HG02571 (cell line): Measurements from ENCODE around the gene ATG14.
"Not testable (repeated sequence)": the region's sequence is repeated elsewhere in the genome, so short reads cannot be mapped to it uniquely, and the experiment has no call there.

ENCODE experiments used
- ATAC-seq: cut with Tn5 transposase; IDR thresholded peaks from one replicate; pipeline ENCODE4 v1.9.1; 2021; ENCODE audit warnings: mild to moderate bottlenecking, moderate library complexity; ENCODE audit not compliant: unreplicated experiment

Gene ATG14, protein sequence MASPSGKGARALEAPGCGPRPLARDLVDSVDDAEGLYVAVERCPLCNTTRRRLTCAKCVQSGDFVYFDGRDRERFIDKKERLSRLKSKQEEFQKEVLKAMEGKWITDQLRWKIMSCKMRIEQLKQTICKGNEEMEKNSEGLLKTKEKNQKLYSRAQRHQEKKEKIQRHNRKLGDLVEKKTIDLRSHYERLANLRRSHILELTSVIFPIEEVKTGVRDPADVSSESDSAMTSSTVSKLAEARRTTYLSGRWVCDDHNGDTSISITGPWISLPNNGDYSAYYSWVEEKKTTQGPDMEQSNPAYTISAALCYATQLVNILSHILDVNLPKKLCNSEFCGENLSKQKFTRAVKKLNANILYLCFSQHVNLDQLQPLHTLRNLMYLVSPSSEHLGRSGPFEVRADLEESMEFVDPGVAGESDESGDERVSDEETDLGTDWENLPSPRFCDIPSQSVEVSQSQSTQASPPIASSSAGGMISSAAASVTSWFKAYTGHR

DNA sequence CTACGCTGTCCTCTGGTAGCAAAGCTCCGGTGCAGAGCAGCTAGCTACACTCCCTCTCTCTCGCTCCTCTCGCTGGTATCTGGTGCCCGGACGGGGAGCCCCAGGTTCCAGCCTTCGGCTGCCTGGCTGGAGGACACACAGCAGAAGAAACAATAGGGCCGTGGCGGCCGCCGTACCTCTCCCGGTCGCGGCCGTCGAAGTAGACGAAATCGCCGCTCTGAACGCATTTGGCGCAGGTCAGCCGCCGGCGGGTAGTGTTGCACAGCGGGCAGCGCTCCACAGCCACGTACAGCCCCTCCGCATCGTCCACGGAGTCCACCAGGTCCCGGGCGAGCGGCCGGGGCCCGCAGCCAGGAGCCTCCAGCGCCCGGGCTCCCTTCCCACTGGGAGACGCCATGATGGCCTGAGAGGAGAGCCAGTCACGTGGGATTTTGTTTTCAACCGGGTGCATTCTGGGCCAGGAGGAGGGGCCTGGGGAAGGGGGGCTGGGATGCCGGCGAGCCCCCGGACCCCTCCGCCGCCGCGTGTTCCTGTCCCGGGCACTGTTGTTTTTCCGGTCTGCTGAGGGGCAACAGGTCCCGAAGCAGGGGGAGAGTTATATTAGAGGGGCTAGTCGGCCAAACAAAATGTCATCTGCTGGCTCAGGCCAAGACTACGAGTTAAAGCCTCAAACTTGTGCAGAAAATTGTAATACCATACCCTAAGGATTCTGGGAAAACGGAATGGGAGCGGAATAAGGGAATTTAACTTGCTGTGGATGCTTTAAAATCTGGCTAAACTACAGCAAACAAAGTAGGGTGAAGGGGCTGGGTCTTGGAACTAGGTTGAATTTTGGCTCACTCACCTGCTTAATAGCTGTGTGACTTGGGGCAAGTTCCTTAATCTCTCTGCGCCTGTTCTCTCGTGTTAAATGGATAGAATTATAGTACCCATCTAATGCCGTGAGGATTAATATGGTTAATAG is at the start of gene ATG14:
ATG14 (minus strand) TSS at position 405 of the 964 bp plus-strand sequence; CDS start at position 397, 8 bp downstream.
- ATAC-seq, result peak; percentile 98

GRCh38 chr14:55458800-55459515 is 47.3 kb upstream of the ATG14 start:
- peak; percentile 83 for ATAC-seq

- ATAC-seq, result no peak
Observed at GRCh38 chr14:55457496-55457895, 45.9 kb upstream of the ATG14 start.

DNA sequence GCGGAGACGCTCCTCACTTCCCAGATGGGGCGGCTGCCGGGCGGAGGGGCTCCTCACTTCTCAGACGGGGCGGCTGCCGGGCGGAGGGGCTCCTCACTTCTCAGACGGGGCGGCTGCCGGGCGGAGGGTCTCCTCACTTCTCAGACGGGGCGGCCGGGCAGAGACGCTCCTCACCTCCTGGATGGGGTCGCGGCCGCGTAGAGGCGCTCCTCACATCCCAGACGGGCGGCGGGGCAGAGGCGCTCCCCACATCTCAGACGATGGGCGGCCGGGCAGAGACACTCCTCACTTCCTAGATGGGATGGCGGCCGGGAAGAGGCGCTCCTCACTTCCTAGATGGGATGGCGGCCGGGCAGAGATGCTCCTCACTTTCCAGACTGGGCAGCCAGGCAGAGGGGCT is 44.8 kb upstream of the ATG14 start:
- not testable (repeated sequence) for ATAC-seq

GRCh38 chr14:55454264-55455002 is 42.8 kb upstream of the ATG14 start:
- ATAC-seq, result no peak

DNA sequence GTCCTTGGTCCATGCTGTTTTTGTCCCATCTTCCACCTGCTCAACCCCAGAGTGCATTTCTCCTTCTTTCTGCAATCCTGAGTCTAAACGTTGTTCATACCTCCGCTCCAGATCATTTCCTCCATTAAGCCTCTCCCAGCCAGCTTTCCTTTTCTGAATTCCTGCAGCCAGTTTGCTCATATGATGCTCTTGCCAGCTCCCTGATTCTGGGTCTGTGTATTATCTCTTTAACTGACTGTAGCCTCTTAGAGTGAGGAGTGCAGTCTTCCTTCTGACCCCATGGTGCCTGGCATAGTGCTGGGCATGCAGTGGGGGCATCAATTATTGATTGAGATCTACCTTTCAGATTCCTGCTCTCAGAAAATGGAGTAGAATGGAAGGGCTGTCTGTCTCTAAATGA is 40.3 kb upstream of the ATG14 start:
- ATAC-seq, result no peak

GRCh38 chr14:55451398-55451797 is 39.8 kb upstream of the ATG14 start:
- ATAC-seq, result no peak

DNA sequence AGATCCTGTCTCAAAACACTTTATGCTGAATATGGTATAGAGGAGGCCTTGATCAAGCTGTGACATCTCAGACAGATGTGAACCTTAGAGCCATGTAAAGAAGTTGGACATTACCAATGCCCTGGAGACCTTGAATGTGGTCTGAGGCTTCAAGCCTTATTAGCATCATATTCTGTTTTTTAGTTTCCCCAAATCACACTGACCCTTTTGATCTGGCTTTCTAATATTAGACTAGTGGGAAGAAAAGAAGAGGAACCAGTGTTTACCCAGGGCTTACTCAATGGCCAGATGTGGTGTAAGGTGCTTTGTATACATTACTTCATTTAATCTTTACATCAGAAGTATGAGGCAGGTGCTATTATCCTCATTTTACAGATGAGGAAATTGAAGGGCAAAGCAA is 39.4 kb upstream of the ATG14 start:
- ATAC-seq, result no peak

DNA sequence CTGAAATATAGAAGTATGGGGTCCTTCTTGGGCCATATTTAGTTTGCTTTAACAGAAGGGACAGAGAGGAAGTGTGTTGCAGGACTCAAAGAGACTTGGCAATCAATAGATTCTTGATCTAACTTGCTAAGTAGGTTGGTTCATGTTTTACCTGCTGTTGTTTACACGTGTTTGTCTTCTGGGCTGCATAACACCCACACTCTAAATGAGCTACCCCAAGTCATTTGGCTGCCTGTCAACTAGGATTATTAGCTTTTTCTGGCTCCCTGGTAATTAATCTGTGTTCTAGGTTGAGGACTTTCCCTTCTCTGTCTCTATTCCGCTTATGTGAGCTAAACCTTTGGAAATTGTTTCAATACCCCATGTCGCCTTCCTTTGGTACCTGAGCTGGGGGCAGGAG is 38.9 kb upstream of the ATG14 start:
- ATAC-seq, result no peak

- ATAC-seq, result no peak
Observed at GRCh38 chr14:55450124-55450523, 38.5 kb upstream of the ATG14 start.

DNA sequence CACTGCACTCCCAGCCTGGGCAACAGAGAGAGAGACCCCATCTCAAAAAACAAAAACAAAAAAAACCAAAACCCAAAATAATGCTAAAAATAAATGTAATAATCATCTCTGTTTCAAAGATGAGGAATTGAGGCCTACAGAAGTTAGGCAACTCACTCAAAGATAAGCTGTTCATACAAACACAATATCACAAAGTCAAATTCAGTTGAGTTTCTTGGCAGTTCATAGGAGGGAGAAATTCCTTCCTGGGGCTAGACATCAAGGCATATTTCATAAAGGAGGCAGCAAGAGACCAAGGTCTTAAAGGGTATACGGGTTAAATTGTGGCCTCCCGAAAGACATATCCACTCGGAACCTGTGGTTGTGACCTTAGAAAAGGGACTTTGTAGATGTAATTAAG is 37.5 kb upstream of the ATG14 start:
- ATAC-seq, result no peak

- ATAC-seq, result no peak
Observed at GRCh38 chr14:55448141-55448614, 36.5 kb upstream of the ATG14 start.

GRCh38 chr14:55446833-55447232 is 35.2 kb upstream of the ATG14 start:
- no peak for ATAC-seq

GRCh38 chr14:55446127-55446736 is 34.6 kb upstream of the ATG14 start:
- ATAC-seq, result no peak

- no peak for ATAC-seq
Observed at GRCh38 chr14:55441286-55441685, 29.7 kb upstream of the ATG14 start.

DNA sequence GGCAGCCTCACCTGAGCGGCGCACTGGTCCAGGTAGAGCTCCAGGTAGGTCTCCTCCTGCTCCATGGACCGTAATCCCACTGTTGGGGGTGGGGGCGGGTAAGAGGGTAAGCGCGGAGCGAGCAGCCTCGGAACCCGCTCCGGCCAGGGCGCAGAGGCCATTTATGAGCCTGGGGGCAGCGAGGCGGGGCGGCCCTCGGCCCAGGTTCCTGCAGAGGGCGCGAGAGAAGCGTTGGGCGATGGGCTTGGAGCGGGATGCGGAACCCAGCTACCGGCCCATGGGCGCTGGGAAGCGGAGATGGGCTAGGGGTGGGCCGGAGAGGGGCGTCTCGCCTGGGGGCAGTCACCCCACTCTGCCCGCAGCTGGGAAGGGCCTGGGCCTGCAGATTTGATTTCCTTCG is 28.8 kb upstream of the ATG14 start, which contains the start of gene TBPL2:
TBPL2 (minus strand) TSS at position 232 of the 400 bp plus-strand sequence; CDS start at position 65, 167 bp downstream.
- ATAC-seq, result no peak

DNA sequence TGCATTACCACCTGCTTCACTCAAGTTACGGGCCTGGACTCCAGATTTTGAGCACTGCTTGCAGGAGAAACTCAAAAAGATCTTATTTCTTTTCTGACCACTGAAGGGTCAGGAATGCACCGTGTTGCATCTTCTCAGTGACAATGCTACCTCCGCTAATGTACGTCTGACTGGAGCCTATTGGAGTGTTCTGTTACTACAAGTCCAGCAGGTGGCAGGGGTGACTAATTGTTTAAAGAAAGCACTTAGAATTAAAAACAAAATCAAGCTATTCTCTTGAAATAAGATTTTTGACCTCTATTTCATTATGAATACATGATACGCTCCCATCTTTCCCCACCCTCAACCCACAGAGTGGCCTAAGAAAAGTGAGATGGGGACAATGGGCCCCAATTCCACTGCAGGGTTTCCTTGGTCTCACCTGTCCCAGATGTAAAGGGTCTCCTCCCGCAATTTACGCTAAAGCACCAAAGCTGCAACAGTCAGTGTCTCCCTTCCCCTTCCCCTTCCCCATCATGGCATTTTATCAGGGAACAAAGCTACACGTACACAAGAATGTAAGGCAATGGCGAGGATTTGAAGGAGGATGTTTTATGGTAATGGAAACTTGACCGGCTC is 26.5 kb upstream of the ATG14 start:
- ATAC-seq, result no peak

- ATAC-seq, result no peak
Observed at GRCh38 chr14:55436931-55437330, 25.3 kb upstream of the ATG14 start.

GRCh38 chr14:55436519-55436918 is 24.9 kb upstream of the ATG14 start:
- ATAC-seq, result no peak
